GM18868 (cell line): ENCODE measurements around the gene PIGN.
"Not testable (repeated sequence)": the region's sequence is repeated elsewhere in the genome, so short reads cannot be mapped to it uniquely, and the experiment has no call there.

Experiments used
- ATAC-seq: cut with Tn5 transposase; IDR thresholded peaks from one replicate; pipeline ENCODE4 v1.9.1; 2021; ENCODE audit warnings: mild to moderate bottlenecking, moderate library complexity; ENCODE audit not compliant: unreplicated experiment

PIGN gene

GRCh38 chr18:62182220-62182619 is 4.6 kb downstream of the PIGN start:
- ATAC-seq, result no peak

- peak; percentile 51 for ATAC-seq
Measured at GRCh38 chr18:62179213-62179612, 7.6 kb downstream of the PIGN start.

- ATAC-seq, result no peak
Measured at GRCh38 chr18:62177271-62177670, 9.6 kb downstream of the PIGN start.

- ATAC-seq, result peak; percentile 47
Measured at GRCh38 chr18:62175521-62175920, 11.3 kb downstream of the PIGN start.

GRCh38 chr18:62172298-62172697 is 14.6 kb downstream of the PIGN start:
- no peak for ATAC-seq

- ATAC-seq, result no peak
Measured at GRCh38 chr18:62170857-62171256, 16.0 kb downstream of the PIGN start.

GRCh38 chr18:62166524-62166923 is 20.3 kb downstream of the PIGN start:
- not testable (repeated sequence) for ATAC-seq

GRCh38 chr18:62165583-62165982 is 21.3 kb downstream of the PIGN start:
- no peak for ATAC-seq

GRCh38 chr18:62164855-62165487 is 21.9 kb downstream of the PIGN start:
- no peak for ATAC-seq

- no peak for ATAC-seq
Measured at GRCh38 chr18:62164310-62164709, 22.5 kb downstream of the PIGN start.

- no peak for ATAC-seq
Measured at GRCh38 chr18:62157843-62158242, 29.0 kb downstream of the PIGN start.

GRCh38 chr18:62152844-62153243 is 34.0 kb downstream of the PIGN start:
- ATAC-seq, result peak; percentile 59

- ATAC-seq, result no peak
Measured at GRCh38 chr18:62151068-62151771, 35.6 kb downstream of the PIGN start.

- no peak for ATAC-seq
Measured at GRCh38 chr18:62144338-62144737, 42.5 kb downstream of the PIGN start.

GRCh38 chr18:62140259-62140658 is 46.6 kb downstream of the PIGN start:
- ATAC-seq, result no peak

- no peak for ATAC-seq
Measured at GRCh38 chr18:62138461-62139235, 48.2 kb downstream of the PIGN start.

- peak; percentile 70 for ATAC-seq
Measured at GRCh38 chr18:62131301-62131909, 55.5 kb downstream of the PIGN start.

GRCh38 chr18:62128157-62128556 is 58.7 kb downstream of the PIGN start:
- no peak for ATAC-seq

GRCh38 chr18:62126737-62127136 is 60.1 kb downstream of the PIGN start:
- ATAC-seq, result no peak

- ATAC-seq, result no peak
Measured at GRCh38 chr18:62125702-62126101, 61.2 kb downstream of the PIGN start.

- no peak for ATAC-seq
Measured at GRCh38 chr18:62122330-62122729, 64.5 kb downstream of the PIGN start.
